K562 (cell line): ENCODE results near the gene ERMP1. TPM values are rescaled to one million over a fixed set of nuclear protein-coding genes. Genes with fewer than 3 reads are reported as not detected.

Source experiments
- CSDE1 ChIP-seq, 2 experiments: fragments of 450-650 bp; IDR thresholded peaks; 2 replicates each; pipeline ENCODE4 v1.6.1; 2016; ENCODE audit warnings: mild to moderate bottlenecking in 1 of 2
- EP400 ChIP-seq: fragments of 450-650 bp; IDR thresholded peaks from 2 replicates; pipeline ENCODE4 v1.6.1; 2017; ENCODE audit warnings: antibody characterized with exemption, mild to moderate bottlenecking, moderate library complexity
- FOXK2 ChIP-seq, 2 experiments: fragments of 450-650 bp; IDR thresholded peaks in 1 of 2; conservative IDR thresholded peaks in 1 of 2; 2 replicates each; pipeline ENCODE4 v1.6.1; 2016; ENCODE audit warnings: low read depth in 2 of 2, mild to moderate bottlenecking in 1 of 2
- KAT7 ChIP-seq: sonication (generic); formaldehyde crosslinking; IDR thresholded peaks from 2 replicates; pipeline ENCODE4 v1.8.0; 2022; ENCODE audit warnings: missing genetic modification reagents, mild to moderate bottlenecking, borderline replicate concordance
- MAFG ChIP-seq: fragments of 450-650 bp; conservative IDR thresholded peaks from 2 replicates; pipeline ENCODE4 v1.6.1; 2016; ENCODE audit warnings: missing genetic modification characterization, missing compliant biosample characterization
- NFIC ChIP-seq: fragments of 450-650 bp; IDR thresholded peaks from 2 replicates; pipeline ENCODE4 v1.6.1; 2017; ENCODE audit warnings: mild to moderate bottlenecking, inconsistent platforms
- POLR2H ChIP-seq: IDR thresholded peaks from 2 replicates; pipeline ENCODE4 v1.6.1; 2016; ENCODE audit warnings: missing genetic modification characterization, low read depth, mild to moderate bottlenecking, control low read depth, missing compliant biosample characterization, moderate library complexity
- RUNX1 ChIP-seq: sonication (generic); IDR thresholded peaks from 2 replicates; pipeline ENCODE4 v1.6.1; 2016; ENCODE audit warnings: antibody characterized with exemption, low read depth
- TEAD2 ChIP-seq: fragments of 450-650 bp; IDR thresholded peaks from 2 replicates; pipeline ENCODE4 v1.6.1; 2016; ENCODE audit warnings: missing genetic modification characterization, control low read depth, missing compliant biosample characterization
- XRCC3 ChIP-seq: fragments of 450-650 bp; IDR thresholded peaks from 2 replicates; pipeline ENCODE4 v1.6.1; 2017; ENCODE audit warnings: mild to moderate bottlenecking, moderate library complexity
- ZNF12 ChIP-seq: sonication (generic); formaldehyde crosslinking; IDR thresholded peaks from 2 replicates; pipeline ENCODE4 v1.4.0; 2020; ENCODE audit warnings: mild to moderate bottlenecking, missing genetic modification reagents
- ZNF133 ChIP-seq: fragments of 250-450 bp; sonication (Bioruptor Pico); IDR thresholded peaks from 2 replicates; pipeline ENCODE4 v1.4.0; 2020; ENCODE audit warnings: mild to moderate bottlenecking
- ZNF175 ChIP-seq: fragments of 200-800 bp; sonication (Bioruptor generic); IDR thresholded peaks from 2 replicates; pipeline ENCODE4 v1.6.1; 2016; ENCODE audit warnings: low read depth, mild to moderate bottlenecking, missing genetic modification characterization, missing compliant biosample characterization
- ZNF354B ChIP-seq: fragments of 250-450 bp; sonication (Bioruptor Pico); IDR thresholded peaks from 2 replicates; pipeline ENCODE4 v1.4.0; 2020
- ZNF384 ChIP-seq: IDR thresholded peaks from 2 replicates; pipeline ENCODE4 v1.6.1; 2012; ENCODE audit warnings: low read depth, low read length, improper control_type of control experiment
- polyA plus RNA-seq, 8 experiments: library from polyadenylated mRNA; depleted of rRNA in 4 of 8; stranded (reverse) in 5 of 8; unstranded in 3 of 8; fragments of >200 nt; fragmentation: Nextera tagmentation in 2 of 8; fragmentation: Illumina TruSeq in 1 of 8; extraction: Ambion mirVana in 2 of 8; extraction: Trizol in 1 of 8; gene quantifications; 2 replicates each; pipeline versions ENCODE4 v1.2.1 to v1.2.3, GENCODE V29; 2011 to 2014; ENCODE audit warnings: inconsistent platforms in 1 of 8, missing spikeins in 1 of 8
- total RNA-seq, 7 experiments: library from RNA; depleted of rRNA in 6 of 7; stranded (reverse); fragments of >200 nt in 6 of 7; fragmentation: Illumina TruSeq in 2 of 7; extraction: Trizol in 2 of 7; gene quantifications; 2 replicates each; pipeline versions ENCODE4 v1.2.1 to v1.2.3, GENCODE V29; 2011 to 2021; ENCODE audit warnings: low replicate concordance in 1 of 7
- TF ChIP-seq, protein P1 (sequence below): IDR thresholded peaks from 2 replicates; pipeline ENCODE4 v1.6.1; 2016; ENCODE audit warnings: missing genetic modification characterization, missing compliant biosample characterization
- TF ChIP-seq, protein P2 (sequence below): IDR thresholded peaks from 2 replicates; pipeline ENCODE4 v1.6.1; 2014; ENCODE audit warnings: antibody characterized with exemption
- TF ChIP-seq, protein P3 (sequence below): sonication (generic); formaldehyde crosslinking; IDR thresholded peaks from 2 replicates; pipeline ENCODE4 v1.8.0; 2023; ENCODE audit warnings: missing genetic modification reagents, mild to moderate bottlenecking, borderline replicate concordance
- TF ChIP-seq, protein P4 (sequence below): fragments of 450-650 bp; IDR thresholded peaks from 2 replicates; pipeline ENCODE4 v1.6.1; 2017; ENCODE audit warnings: mild to moderate bottlenecking, moderate library complexity

The ERMP1 gene
- total and polyA plus RNA-seq, 9 of the 15 experiments (the other 6 are each of a cell fraction or from before 2014, with no cell fraction given) = 2.5 to 26.3 (median 12.6) TPM

DNA sequence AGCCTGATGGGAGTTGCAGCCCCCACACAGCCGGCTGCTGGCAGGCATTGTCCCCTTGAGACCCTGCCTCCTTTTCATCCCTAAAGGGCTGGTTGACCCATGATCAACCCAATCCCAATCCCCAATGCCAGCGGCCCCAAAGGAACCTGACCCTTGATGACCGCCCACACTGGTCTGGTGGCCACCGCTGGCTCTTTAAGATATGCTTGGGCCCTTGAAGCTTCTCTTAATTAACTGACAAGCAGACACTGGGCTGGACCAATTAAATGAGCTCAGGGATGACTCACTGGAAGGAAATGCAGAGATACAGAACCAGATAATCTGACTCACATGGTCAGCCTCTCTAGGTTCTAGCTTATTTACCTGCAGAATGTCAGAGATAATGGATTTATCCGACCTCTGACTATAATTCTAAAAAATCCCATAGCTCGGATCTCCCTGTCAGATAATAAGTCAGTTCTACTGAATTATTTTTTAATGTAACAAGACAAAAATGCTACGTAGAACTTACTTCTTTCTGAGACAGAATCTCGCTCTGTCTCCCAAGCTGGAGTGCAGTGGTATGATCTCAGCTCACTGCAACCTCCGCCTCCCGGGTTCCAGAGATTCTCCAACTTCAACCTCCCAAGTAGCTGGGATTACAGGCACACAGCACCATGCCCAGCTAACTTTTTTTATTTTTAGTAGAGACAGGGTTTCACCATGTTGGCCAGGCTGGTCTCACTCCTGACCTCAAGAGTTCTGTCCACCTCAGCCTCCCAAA is 46.7 kb upstream of the ERMP1 start (continued):
- peak; percentile 85 to 93 for TF ChIP-seq FOXK2 (conservative IDR thresholded peaks at IDR 0.05 in 1 of 2, IDR thresholded peaks at IDR 0.05 in 1 of 2; ENCODE audit: low read depth in 2 of 2)
- no peak for TF ChIP-seq CSDE1 (IDR thresholded peaks at IDR 0.05)
- TF ChIP-seq, protein P1, sequence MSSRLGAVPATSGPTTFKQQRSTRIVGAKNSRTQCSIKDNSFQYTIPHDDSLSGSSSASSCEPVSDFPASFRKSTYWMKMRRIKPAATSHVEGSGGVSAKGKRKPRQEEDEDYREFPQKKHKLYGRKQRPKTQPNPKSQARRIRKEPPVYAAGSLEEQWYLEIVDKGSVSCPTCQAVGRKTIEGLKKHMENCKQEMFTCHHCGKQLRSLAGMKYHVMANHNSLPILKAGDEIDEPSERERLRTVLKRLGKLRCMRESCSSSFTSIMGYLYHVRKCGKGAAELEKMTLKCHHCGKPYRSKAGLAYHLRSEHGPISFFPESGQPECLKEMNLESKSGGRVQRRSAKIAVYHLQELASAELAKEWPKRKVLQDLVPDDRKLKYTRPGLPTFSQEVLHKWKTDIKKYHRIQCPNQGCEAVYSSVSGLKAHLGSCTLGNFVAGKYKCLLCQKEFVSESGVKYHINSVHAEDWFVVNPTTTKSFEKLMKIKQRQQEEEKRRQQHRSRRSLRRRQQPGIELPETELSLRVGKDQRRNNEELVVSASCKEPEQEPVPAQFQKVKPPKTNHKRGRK = no peak
- TF ChIP-seq ZNF12 = no peak
- no peak for TF ChIP-seq ZNF175
- TF ChIP-seq MAFG (tag) = no peak
- TF ChIP-seq ZNF384 = no peak
- TF ChIP-seq, protein P2, sequence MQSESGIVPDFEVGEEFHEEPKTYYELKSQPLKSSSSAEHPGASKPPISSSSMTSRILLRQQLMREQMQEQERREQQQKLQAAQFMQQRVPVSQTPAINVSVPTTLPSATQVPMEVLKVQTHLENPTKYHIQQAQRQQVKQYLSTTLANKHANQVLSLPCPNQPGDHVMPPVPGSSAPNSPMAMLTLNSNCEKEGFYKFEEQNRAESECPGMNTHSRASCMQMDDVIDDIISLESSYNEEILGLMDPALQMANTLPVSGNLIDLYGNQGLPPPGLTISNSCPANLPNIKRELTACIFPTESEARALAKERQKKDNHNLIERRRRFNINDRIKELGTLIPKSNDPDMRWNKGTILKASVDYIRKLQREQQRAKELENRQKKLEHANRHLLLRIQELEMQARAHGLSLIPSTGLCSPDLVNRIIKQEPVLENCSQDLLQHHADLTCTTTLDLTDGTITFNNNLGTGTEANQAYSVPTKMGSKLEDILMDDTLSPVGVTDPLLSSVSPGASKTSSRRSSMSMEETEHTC = peak; percentile 63; the same call in 1 of the 2 replicates
- 0 out of 2 replicates have a peak, but pooled peaks have one; percentile 39 for TF ChIP-seq TEAD2 (tag)
- TF ChIP-seq POLR2H (tag) = peak; percentile 81
- no peak for TF ChIP-seq KAT7 (CRISPR knock-in tag)
- TF ChIP-seq XRCC3 = no peak
- TF ChIP-seq NFIC = peak; percentile 42; the same call in 1 of the 2 replicates
- TF ChIP-seq, protein P3, sequence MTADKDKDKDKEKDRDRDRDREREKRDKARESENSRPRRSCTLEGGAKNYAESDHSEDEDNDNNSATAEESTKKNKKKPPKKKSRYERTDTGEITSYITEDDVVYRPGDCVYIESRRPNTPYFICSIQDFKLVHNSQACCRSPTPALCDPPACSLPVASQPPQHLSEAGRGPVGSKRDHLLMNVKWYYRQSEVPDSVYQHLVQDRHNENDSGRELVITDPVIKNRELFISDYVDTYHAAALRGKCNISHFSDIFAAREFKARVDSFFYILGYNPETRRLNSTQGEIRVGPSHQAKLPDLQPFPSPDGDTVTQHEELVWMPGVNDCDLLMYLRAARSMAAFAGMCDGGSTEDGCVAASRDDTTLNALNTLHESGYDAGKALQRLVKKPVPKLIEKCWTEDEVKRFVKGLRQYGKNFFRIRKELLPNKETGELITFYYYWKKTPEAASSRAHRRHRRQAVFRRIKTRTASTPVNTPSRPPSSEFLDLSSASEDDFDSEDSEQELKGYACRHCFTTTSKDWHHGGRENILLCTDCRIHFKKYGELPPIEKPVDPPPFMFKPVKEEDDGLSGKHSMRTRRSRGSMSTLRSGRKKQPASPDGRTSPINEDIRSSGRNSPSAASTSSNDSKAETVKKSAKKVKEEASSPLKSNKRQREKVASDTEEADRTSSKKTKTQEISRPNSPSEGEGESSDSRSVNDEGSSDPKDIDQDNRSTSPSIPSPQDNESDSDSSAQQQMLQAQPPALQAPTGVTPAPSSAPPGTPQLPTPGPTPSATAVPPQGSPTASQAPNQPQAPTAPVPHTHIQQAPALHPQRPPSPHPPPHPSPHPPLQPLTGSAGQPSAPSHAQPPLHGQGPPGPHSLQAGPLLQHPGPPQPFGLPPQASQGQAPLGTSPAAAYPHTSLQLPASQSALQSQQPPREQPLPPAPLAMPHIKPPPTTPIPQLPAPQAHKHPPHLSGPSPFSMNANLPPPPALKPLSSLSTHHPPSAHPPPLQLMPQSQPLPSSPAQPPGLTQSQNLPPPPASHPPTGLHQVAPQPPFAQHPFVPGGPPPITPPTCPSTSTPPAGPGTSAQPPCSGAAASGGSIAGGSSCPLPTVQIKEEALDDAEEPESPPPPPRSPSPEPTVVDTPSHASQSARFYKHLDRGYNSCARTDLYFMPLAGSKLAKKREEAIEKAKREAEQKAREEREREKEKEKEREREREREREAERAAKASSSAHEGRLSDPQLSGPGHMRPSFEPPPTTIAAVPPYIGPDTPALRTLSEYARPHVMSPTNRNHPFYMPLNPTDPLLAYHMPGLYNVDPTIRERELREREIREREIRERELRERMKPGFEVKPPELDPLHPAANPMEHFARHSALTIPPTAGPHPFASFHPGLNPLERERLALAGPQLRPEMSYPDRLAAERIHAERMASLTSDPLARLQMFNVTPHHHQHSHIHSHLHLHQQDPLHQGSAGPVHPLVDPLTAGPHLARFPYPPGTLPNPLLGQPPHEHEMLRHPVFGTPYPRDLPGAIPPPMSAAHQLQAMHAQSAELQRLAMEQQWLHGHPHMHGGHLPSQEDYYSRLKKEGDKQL (CRISPR knock-in tag) = no peak
- TF ChIP-seq, protein P4, sequence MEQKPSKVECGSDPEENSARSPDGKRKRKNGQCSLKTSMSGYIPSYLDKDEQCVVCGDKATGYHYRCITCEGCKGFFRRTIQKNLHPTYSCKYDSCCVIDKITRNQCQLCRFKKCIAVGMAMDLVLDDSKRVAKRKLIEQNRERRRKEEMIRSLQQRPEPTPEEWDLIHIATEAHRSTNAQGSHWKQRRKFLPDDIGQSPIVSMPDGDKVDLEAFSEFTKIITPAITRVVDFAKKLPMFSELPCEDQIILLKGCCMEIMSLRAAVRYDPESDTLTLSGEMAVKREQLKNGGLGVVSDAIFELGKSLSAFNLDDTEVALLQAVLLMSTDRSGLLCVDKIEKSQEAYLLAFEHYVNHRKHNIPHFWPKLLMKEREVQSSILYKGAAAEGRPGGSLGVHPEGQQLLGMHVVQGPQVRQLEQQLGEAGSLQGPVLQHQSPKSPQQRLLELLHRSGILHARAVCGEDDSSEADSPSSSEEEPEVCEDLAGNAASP = no peak
- TF ChIP-seq ZNF133 (CRISPR knock-in tag) = no peak
- TF ChIP-seq EP400 = peak; percentile 76
- TF ChIP-seq ZNF354B = no peak
- TF ChIP-seq RUNX1 = no peak
